Uterus (tissue), 4 donors: ENCODE measurements around the gene GTF3C2. TPM values are rescaled to one million over a fixed set of nuclear protein-coding genes. Genes with fewer than 3 reads are reported as not detected.

Source experiments
- DNase-seq, 2 donors: peaks; one replicate each; pipeline ENCODE4 v3.0.0-alpha.2; 2019 to 2020
- H3K27ac ChIP-seq, 2 donors: fragments of 200-600 bp; sonication (generic); 1 replicate in 1 of 2; 2 replicates in 1 of 2; pipeline ENCODE4 v1.5.1; 2016 to 2018
- H3K27me3 ChIP-seq, 2 donors: fragments of 200-600 bp; sonication (generic); one replicate each; pipeline ENCODE4 v1.5.1; 2018 to 2019; ENCODE audit warnings: control low read depth in 1 of 2
- H3K36me3 ChIP-seq, 2 donors: fragments of 200-600 bp; sonication (generic); one replicate each; pipeline ENCODE4 v1.5.1; 2019; ENCODE audit warnings: control low read depth in 1 of 2
- H3K4me1 ChIP-seq, 2 donors: fragments of 200-600 bp; sonication (generic); one replicate each; pipeline ENCODE4 v1.5.1; 2018 to 2019; ENCODE audit warnings: control low read depth in 1 of 2
- H3K4me3 ChIP-seq, 2 donors: fragments of 200-600 bp; sonication (generic); 1 replicate in 1 of 2; 2 replicates in 1 of 2; pipeline ENCODE4 v1.5.1; 2018 to 2019; ENCODE audit warnings: mild to moderate bottlenecking in 1 of 2
- H3K9me3 ChIP-seq, 2 donors: fragments of 200-600 bp; sonication (generic); one replicate each; pipeline ENCODE4 v1.5.1; 2019; ENCODE audit warnings: control low read depth in 1 of 2
- CTCF ChIP-seq, 4 experiments: fragments of 200-600 bp in 2 of 4; fragments of 450-650 bp in 2 of 4; sonication (generic) in 2 of 4; IDR thresholded peaks; one replicate each; pipeline ENCODE4 v1.5.1; 2016 to 2019; ENCODE audit warnings: antibody characterized with exemption in 4 of 4, mild to moderate bottlenecking in 2 of 4, moderate library complexity in 1 of 4
- POLR2A ChIP-seq, 2 donors: fragments of 450-650 bp; IDR thresholded peaks; one replicate each; pipeline ENCODE4 v1.6.1; 2016; ENCODE audit warnings: antibody characterized with exemption in 2 of 2, mild to moderate bottlenecking in 1 of 2, moderate library complexity in 1 of 2
- intact Hi-C: fragments of 100-400 bp; cut with DNase I; formaldehyde crosslinking; loops from one replicate; pipeline ENCODE4 v1.15.1; 2023; ENCODE audit warnings: low total_unique reads
- total RNA-seq, 4 donors: library from RNA; depleted of rRNA in 3 of 4; stranded (reverse); fragments of >200 nt in 3 of 4; gene quantifications; one replicate each; pipeline versions ENCODE4 v1.1.0 to v1.2.4, GENCODE V29; 2014 to 2023
- donor health status: DM: yes; HTN: yes; CAD: no.

The GTF3C2 gene
- total RNA-seq, 4 donors from 2014 or later = 21.3 to 70.6 (median 31.2) TPM

- no peak overlapping the region for H3K27ac ChIP-seq
- H3K9me3 ChIP-seq = no peaks in the 10 kb centered on the region
- no peak for DNase-seq
- no peak overlapping the region for H3K4me3 ChIP-seq
- no peaks in the 10 kb centered on the region for H3K36me3 ChIP-seq
- H3K4me1 ChIP-seq = no peaks in the 10 kb centered on the region
- intact Hi-C loops = no loop called here
- H3K27me3 ChIP-seq = no peaks in the 10 kb centered on the region
- TF ChIP-seq CTCF (IDR thresholded peaks at IDR 0.05) (no peak), POLR2A (IDR thresholded peaks at IDR 0.05) (no peak)
These were observed 39.7 kb downstream of the GTF3C2 start for GRCh38 chr2:27316655-27317412.

GRCh38 chr2:27315122-27315521 is 41.4 kb downstream of the GTF3C2 start:
- H3K27me3 ChIP-seq = no peaks in the 10 kb centered on the region
- no peaks in the 10 kb centered on the region for H3K9me3 ChIP-seq
- no peak for DNase-seq
- no peaks in the 10 kb centered on the region for H3K4me1 ChIP-seq
- H3K4me3 ChIP-seq = no peak overlapping the region
- no peak overlapping the region for H3K27ac ChIP-seq
- H3K36me3 ChIP-seq = no peaks in the 10 kb centered on the region
- intact Hi-C loops = no loop called here
- TF ChIP-seq CTCF (IDR thresholded peaks at IDR 0.05) (no peak), POLR2A (IDR thresholded peaks at IDR 0.05) (no peak)

GRCh38 chr2:27314709-27315108 is 41.9 kb downstream of the GTF3C2 start:
- Histone ChIP-seq H3K36me3 (no peaks in the 10 kb centered on the region), H3K4me1 (no peaks in the 10 kb centered on the region), H3K9me3 (no peaks in the 10 kb centered on the region), H3K27me3 (no peaks in the 10 kb centered on the region), H3K27ac (no peak overlapping the region), H3K4me3 (no peak overlapping the region)
- no peak for DNase-seq
- TF ChIP-seq POLR2A (IDR thresholded peaks at IDR 0.05) = no peak
- TF ChIP-seq CTCF (IDR thresholded peaks at IDR 0.05) = no peak
- intact Hi-C loops = no loop called here

GRCh38 chr2:27313882-27314645 is 42.5 kb downstream of the GTF3C2 start:
- H3K9me3 ChIP-seq = no peaks in the 10 kb centered on the region
- TF ChIP-seq POLR2A (IDR thresholded peaks at IDR 0.05) = no peak
- TF ChIP-seq CTCF (IDR thresholded peaks at IDR 0.05) = no peak
- no peaks in the 10 kb centered on the region for H3K27me3 ChIP-seq
- no peak overlapping the region for H3K27ac ChIP-seq
- DNase-seq = no peak
- no peak overlapping the region for H3K4me3 ChIP-seq
- H3K4me1 ChIP-seq = no peaks in the 10 kb centered on the region
- intact Hi-C loops = no loop called here
- no peaks in the 10 kb centered on the region for H3K36me3 ChIP-seq

- H3K27ac ChIP-seq = no peak overlapping the region
- no peaks in the 10 kb centered on the region for H3K36me3 ChIP-seq
- H3K27me3 ChIP-seq = peaks cover 10% of the 10 kb centered on the region in 2 donors
- intact Hi-C loops = no loop called here
- DNase-seq = no peak
- peaks cover 0 to 10% of the 10 kb centered on the region in 2 donors for H3K4me1 ChIP-seq
- no peak overlapping the region for H3K4me3 ChIP-seq
- no peaks in the 10 kb centered on the region for H3K9me3 ChIP-seq
- TF ChIP-seq POLR2A (IDR thresholded peaks at IDR 0.05) (no peak), CTCF (IDR thresholded peaks at IDR 0.05) (no peak)
These were observed 44.4 kb downstream of the GTF3C2 start for GRCh38 chr2:27312152-27312551.
